GM12878 (cell line): ENCODE measurements around the gene BLCAP. TPM values are rescaled to one million over a fixed set of nuclear protein-coding genes. Genes with fewer than 3 reads are reported as not detected.

ENCODE experiments used
- ATAC-seq: fragments of 200-7000 bp; cut with Tn5 transposase; 3 replicates; pipeline ENCODE4 v1.9.1; 2020; ENCODE audit warnings: mild to moderate bottlenecking, moderate library complexity
- BruUV-seq: library from RNA; stranded (reverse); fragments of 400-500 nt; replicated peaks from 2 replicates; lab custom pipeline; 2021; lab: Mats Ljungman, UMichigan
- CTCF ChIA-PET: fragments of 300-600 bp; sonication (Branson Sonifier 250); formaldehyde crosslinking; extraction: SDS; loops from one replicate; lab custom pipeline; 2021; ENCODE audit warnings: inconsistent platforms; lab: Yijun Ruan, JAX
- POLR2A ChIA-PET: fragments of 350-600 bp; formaldehyde crosslinking; extraction: SDS; loops from one replicate; lab custom pipeline; 2021; ENCODE audit warnings: inconsistent platforms; lab: Charles Lee
- RAD21 ChIA-PET: fragments of 300-600 bp; sonication (Branson Sonifier 250); formaldehyde crosslinking; loops from one replicate; lab custom pipeline; 2023; ENCODE audit warnings: antibody characterized with exemption; ENCODE audit not compliant: unreplicated experiment; lab: Charles Lee
- SMC1A ChIA-PET: fragments of 300-600 bp; sonication (Branson Sonifier 250); formaldehyde crosslinking; loops from one replicate; lab custom pipeline; 2023; ENCODE audit not compliant: unreplicated experiment, uncharacterized antibody; lab: Charles Lee
- DNase-seq: peaks from one replicate; pipeline ENCODE4 v3.0.0-alpha.2; 2011; ENCODE audit warnings: low read depth, low spot score
- FAIRE-seq: peaks from 3 replicates; lab custom pipeline; 2011; peaks lifted over from hg19 to GRCh38; lab: Jason Lieb, UNC
- H2AFZ ChIP-seq: 2 replicates; pipeline ENCODE4 v1.6.0; 2011; ENCODE audit warnings: low read depth, low read length, control low read depth; ENCODE audit not compliant: control insufficient read depth
- H3K27ac ChIP-seq: 2 replicates; pipeline ENCODE4 v1.5.1; 2011; ENCODE audit warnings: control low read depth; ENCODE audit not compliant: control insufficient read depth, insufficient read depth
- H3K27me3 ChIP-seq, 2 experiments: replicated peaks in 1 of 2; 2 replicates each; pipeline versions ENCODE4 v1.6.0 to v1.6.1; 2011; ENCODE audit warnings: low read length in 1 of 2; ENCODE audit not compliant: control insufficient read depth in 2 of 2, insufficient read depth in 2 of 2
- H3K36me3 ChIP-seq, 2 experiments: 2 replicates each; pipeline ENCODE4 v1.5.1; 2011; ENCODE audit warnings: low read length in 1 of 2; ENCODE audit not compliant: control insufficient read depth in 2 of 2, insufficient read depth in 2 of 2
- H3K4me1 ChIP-seq: 2 replicates; pipeline ENCODE4 v1.6.1; 2011; ENCODE audit warnings: mild to moderate bottlenecking, low read length, moderate library complexity, mixed read lengths; ENCODE audit not compliant: control insufficient read depth, insufficient read depth
- H3K4me2 ChIP-seq: 2 replicates; pipeline ENCODE4 v1.6.0; 2011; ENCODE audit warnings: control low read depth; ENCODE audit not compliant: control insufficient read depth, insufficient read depth
- H3K4me3 ChIP-seq: fragments of 200-600 bp; sonication (generic); 2 replicates; pipeline ENCODE4 v1.5.1; 2016
- H3K79me2 ChIP-seq: 2 replicates; pipeline ENCODE4 v1.6.0; 2011; ENCODE audit warnings: low read length; ENCODE audit not compliant: control insufficient read depth, insufficient read depth
- H3K9ac ChIP-seq: 2 replicates; pipeline ENCODE4 v1.8.0; 2011; ENCODE audit warnings: low read length, control low read depth, mixed read lengths; ENCODE audit not compliant: control insufficient read depth, insufficient read depth
- H3K9me3 ChIP-seq: replicated peaks from 3 replicates; pipeline ENCODE4 v1.5.1; 2011; ENCODE audit warnings: mild to moderate bottlenecking, low read length; ENCODE audit not compliant: control insufficient read depth, insufficient read depth
- H4K20me1 ChIP-seq: 2 replicates; pipeline ENCODE4 v1.6.0; 2011; ENCODE audit not compliant: control insufficient read depth, insufficient read depth
- ATF7 ChIP-seq: fragments of 450-650 bp; IDR thresholded peaks from 2 replicates; pipeline ENCODE4 v1.6.1; 2016; ENCODE audit warnings: low read depth, mild to moderate bottlenecking
- GATAD2B ChIP-seq: fragments of 450-650 bp; conservative IDR thresholded peaks from 2 replicates; pipeline ENCODE4 v1.6.1; 2017; ENCODE audit warnings: low read depth, mild to moderate bottlenecking, moderate library complexity
- NBN ChIP-seq: fragments of 450-650 bp; IDR thresholded peaks from 2 replicates; pipeline ENCODE4 v1.6.1; 2016
- SREBF2 ChIP-seq: IDR thresholded peaks from 2 replicates; pipeline ENCODE4 v1.6.1; 2012; ENCODE audit warnings: mild to moderate bottlenecking, low read length
- YBX1 ChIP-seq: fragments of 450-650 bp; IDR thresholded peaks from 2 replicates; pipeline ENCODE4 v1.6.1; 2016; ENCODE audit warnings: antibody characterized with exemption
- YY1 ChIP-seq: IDR thresholded peaks from 2 replicates; pipeline ENCODE4 v1.6.1; 2011; ENCODE audit warnings: low read depth, mild to moderate bottlenecking, low read length
- WGBS: methylation state at CpG from one replicate; pipeline ENCODE4 v1.1.6; 2016; ENCODE audit warnings: low lambda C conversion rate; ENCODE audit not compliant: insufficient replicate concordance, insufficient coverage; ENCODE audit errors: missing lambda C conversion rate; 5-methylcytosine and 5-hydroxymethylcytosine counted together
- in situ Hi-C: fragments of 300-500 bp; cut with MboI; formaldehyde crosslinking; loops from 9 replicates; pipeline ENCODE4 v1.14.3; 2018; ENCODE audit warnings: mixed read lengths
- intact Hi-C: fragments of 100-400 bp; cut with micrococcal nuclease; formaldehyde crosslinking; loops from one replicate; pipeline ENCODE4 v1.14.2; 2022; ENCODE audit not compliant: unreplicated experiment
- polyA plus RNA-seq, 11 experiments: library from polyadenylated mRNA; depleted of rRNA in 4 of 11; unstranded in 6 of 11; stranded (reverse) in 5 of 11; fragments of >200 nt; fragmentation: Nextera tagmentation in 4 of 11; fragmentation: Illumina TruSeq in 1 of 11; extraction: Ambion mirVana in 4 of 11; extraction: Trizol in 1 of 11; gene quantifications; 1 replicate in 1 of 11; 2 replicates in 10 of 11; pipeline versions ENCODE4 v1.2.1 to v1.2.3, GENCODE V29; 2011 to 2016; ENCODE audit warnings: inconsistent platforms in 2 of 11, missing spikeins in 2 of 11, low read depth in 1 of 11
- total RNA-seq, 4 experiments: library from RNA; depleted of rRNA in 3 of 4; stranded (reverse); fragments of >200 nt in 3 of 4; fragmentation: Illumina TruSeq in 1 of 4; extraction: Trizol in 1 of 4; gene quantifications; 2 replicates each; pipeline versions ENCODE4 v1.2.1 to v1.2.3, GENCODE V29; 2013 to 2021

BLCAP gene
- total and polyA plus RNA-seq, 10 of the 15 experiments (the other 5 are each of a cell fraction or from before 2014, with no cell fraction given) = 24.6 to 62.3 (median 47.3) TPM

- in situ Hi-C loops = loop anchor here (5.0 kb wide), 1 partner anchor 136 kb away; no protein-coding TSS in a partner anchor
- peak overlapping the region; percentile 78 for H3K4me2 ChIP-seq
- intact Hi-C loops = no loop called here
- H2AFZ ChIP-seq = peak overlapping the region; percentile 82
- no peaks in the 10 kb centered on the region for H3K9me3 ChIP-seq
- peak; percentile 70 for FAIRE-seq
- ChIA-PET RAD21 (interaction anchor here (1.2 to 11.5 kb wide), 2 partner anchors 251 to 260 kb away, joined by 4 to 119 read pairs; no protein-coding TSS in a partner anchor), SMC1A (interaction anchor here (0.6 to 4.2 kb wide), 6 partner anchors 13 to 339 kb away, joined by 3 to 36 read pairs (median 4); no protein-coding TSS in a partner anchor), CTCF (interaction anchor here (0.9 to 13.5 kb wide), 3 partner anchors 253 to 334 kb away, joined by 3 to 282 read pairs (median 200); no protein-coding TSS in a partner anchor)
- 33% methylated on average over 10 of the region's 10 CpGs for WGBS
- H3K27ac ChIP-seq = peak overlapping the region; percentile 100
- H3K27me3 ChIP-seq = no peaks in the 10 kb centered on the region
- peak; percentile 18 for ATAC-seq
- no peaks in the 10 kb centered on the region for H3K36me3 ChIP-seq
- peaks cover 16% of the 10 kb centered on the region for H3K4me1 ChIP-seq
- peak overlapping the region; percentile 89 for H3K4me3 ChIP-seq
- peaks cover 7% of the 10 kb centered on the region; the same call in 1 of the 2 replicates for H4K20me1 ChIP-seq
- BruUV-seq = TSS peak; percentile 99
- peaks cover 29% of the 10 kb centered on the region for H3K79me2 ChIP-seq
- TF ChIP-seq YY1 = no peak
- no peak for TF ChIP-seq GATAD2B
- no peak for TF ChIP-seq YBX1
- TF ChIP-seq SREBF2 = no peak
- no peak for TF ChIP-seq NBN
- TF ChIP-seq ATF7 = no peak
- TF ChIP-seq, all 136 proteins: peak for 0
- POLR2A ChIA-PET = no interaction called here
- H3K9ac ChIP-seq = peak overlapping the region; percentile 98
- no peak for DNase-seq
These were observed 954 bp upstream of the BLCAP start for GRCh38 chr20:37528446-37529213.
